GM04503 (cell line): ENCODE results near the gene ARL13B.

ENCODE experiments used
- DNase-seq: peaks from one replicate; pipeline ENCODE4 v3.0.0-alpha.2; 2012; ENCODE audit warnings: low read depth

ARL13B gene

DNA sequence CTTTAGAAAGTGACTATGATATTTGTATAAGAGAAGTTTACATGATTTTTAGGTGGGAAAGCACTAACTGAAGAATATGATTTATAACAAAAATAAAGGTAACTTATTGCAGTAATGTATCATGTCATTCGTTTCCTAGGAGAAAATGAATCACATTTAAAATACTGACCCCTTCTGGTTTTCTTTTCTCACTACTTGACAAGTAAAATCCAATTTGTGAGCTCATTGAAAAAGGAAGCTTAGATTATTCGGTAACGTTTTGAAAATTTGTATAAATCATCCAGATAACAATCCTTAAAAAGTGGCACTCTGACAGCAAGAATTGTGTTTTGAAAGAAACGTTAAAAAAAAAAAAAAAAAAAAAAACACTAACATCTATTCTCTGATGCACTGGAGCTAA, 121.9 kb downstream of the ARL13B start:
- no peak for DNase-seq
